AG09319 (cell line): ENCODE results near the gene SEMA3G.

Source experiments
- DNase-seq: peaks from one replicate; pipeline ENCODE4 v3.0.0-alpha.2; 2010; ENCODE audit warnings: low read depth; ENCODE audit errors: extremely low read depth
- CTCF ChIP-seq: IDR thresholded peaks from 2 replicates; pipeline ENCODE4 v1.5.1; 2011; ENCODE audit warnings: low read depth, mild to moderate bottlenecking, inconsistent platforms, low read length, moderate library complexity

Gene SEMA3G

GRCh38 chr3:52395503-52395865 is 49.4 kb downstream of the SEMA3G start:
- DNase-seq = no peak
- no peak for TF ChIP-seq CTCF

GRCh38 chr3:52394751-52395502 is 50.0 kb downstream of the SEMA3G start:
- no peak for DNase-seq
- no peak for TF ChIP-seq CTCF

GRCh38 chr3:52393959-52394670 is 50.8 kb downstream of the SEMA3G start:
- DNase-seq = no peak
- TF ChIP-seq CTCF = no peak

- DNase-seq = no peak
- no peak for TF ChIP-seq CTCF
Measured at GRCh38 chr3:52393131-52393807, 51.6 kb downstream of the SEMA3G start.

DNA sequence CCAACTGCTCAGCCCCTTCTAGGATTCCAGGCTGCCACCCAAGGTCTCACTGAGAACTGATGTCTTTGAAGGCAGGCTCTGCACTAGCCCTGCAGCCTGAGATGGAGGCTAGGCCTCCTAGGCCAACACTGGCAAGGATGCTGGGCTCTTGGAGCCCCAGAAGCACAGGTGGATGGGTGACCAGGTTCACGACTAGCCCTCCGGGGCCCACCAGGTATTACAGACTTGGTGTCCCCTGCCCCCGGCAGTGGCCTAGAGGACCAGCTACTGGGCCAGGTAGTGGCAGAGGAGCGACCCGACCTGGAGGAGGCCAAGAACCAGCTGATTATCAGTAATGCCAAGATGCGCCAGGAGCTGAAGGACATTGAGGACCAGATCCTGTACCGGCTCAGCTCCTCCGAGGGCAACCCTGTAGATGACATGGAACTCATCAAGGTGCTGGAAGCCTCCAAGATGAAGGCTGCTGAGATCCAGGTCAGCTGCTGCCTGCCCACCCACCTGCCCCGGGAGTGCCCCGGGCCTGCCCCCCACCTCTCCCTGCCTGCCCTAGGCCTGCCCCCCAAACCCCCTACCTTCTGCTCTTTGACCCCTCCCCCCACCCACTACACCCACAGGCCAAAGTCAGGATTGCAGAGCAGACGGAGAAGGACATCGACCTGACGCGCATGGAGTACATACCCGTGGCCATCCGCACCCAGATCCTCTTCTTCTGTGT is 52.5 kb downstream of the SEMA3G start:
- no peak for DNase-seq
- no peak for TF ChIP-seq CTCF

DNA sequence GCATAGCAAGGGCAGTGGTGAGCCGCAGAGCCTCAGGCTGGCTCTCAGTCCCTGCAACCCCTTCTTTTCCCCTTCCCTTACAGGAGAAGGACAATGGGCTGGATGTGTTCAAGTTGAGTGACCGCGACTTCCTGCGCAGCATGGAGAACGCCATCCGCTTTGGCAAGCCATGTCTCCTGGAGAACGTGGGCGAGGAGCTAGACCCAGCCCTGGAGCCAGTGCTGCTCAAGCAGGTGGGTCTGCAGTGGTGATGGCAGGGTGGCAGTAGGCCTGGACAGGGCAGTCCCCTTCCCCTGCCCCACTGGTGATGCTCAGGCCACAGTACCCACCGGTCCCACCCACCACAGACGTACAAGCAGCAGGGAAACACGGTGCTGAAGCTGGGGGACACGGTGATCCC is 53.8 kb downstream of the SEMA3G start:
- no peak for TF ChIP-seq CTCF
- no peak for DNase-seq
